HG03565 (cell line): ENCODE results near the gene OSM.

Experiments
- ATAC-seq: cut with Tn5 transposase; IDR thresholded peaks from one replicate; pipeline ENCODE4 v1.9.1; 2021; ENCODE audit warnings: mild to moderate bottlenecking, moderate library complexity; ENCODE audit not compliant: unreplicated experiment

The OSM gene

DNA sequence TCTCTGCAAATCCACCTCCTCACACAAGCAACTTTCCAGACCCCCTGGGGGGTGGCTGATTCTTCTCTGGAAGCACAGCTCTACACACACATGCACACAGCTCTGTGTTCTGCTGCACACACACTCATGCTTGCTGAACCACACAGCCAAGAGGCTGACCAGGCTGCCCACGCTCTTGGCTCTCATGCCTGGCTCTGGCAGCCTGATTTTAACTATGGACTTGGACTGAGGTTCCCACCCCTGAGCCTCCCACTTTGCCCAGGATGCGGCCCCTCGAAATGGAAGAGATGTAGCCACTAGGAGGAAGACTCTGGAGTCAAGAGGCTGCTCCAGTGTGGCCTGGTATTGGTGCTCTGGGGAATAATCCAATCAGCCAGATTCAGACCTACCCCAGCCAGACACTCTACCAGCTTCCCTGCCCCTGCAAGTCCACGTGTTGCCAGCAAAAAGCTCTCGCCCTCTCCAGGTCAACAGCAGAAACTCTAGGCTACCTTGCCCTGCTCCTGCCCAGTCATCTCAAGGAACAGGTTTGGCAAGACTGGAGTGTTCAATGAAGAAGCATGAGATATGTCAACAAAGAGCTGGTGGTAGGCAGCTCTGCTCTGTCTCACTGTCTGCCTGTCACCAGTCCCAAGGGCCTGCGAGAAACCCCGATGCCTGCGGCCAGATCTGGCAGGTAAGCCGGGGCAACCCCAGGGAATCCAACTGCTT is 31.5 kb upstream of the OSM start:
- ATAC-seq = no peak

DNA sequence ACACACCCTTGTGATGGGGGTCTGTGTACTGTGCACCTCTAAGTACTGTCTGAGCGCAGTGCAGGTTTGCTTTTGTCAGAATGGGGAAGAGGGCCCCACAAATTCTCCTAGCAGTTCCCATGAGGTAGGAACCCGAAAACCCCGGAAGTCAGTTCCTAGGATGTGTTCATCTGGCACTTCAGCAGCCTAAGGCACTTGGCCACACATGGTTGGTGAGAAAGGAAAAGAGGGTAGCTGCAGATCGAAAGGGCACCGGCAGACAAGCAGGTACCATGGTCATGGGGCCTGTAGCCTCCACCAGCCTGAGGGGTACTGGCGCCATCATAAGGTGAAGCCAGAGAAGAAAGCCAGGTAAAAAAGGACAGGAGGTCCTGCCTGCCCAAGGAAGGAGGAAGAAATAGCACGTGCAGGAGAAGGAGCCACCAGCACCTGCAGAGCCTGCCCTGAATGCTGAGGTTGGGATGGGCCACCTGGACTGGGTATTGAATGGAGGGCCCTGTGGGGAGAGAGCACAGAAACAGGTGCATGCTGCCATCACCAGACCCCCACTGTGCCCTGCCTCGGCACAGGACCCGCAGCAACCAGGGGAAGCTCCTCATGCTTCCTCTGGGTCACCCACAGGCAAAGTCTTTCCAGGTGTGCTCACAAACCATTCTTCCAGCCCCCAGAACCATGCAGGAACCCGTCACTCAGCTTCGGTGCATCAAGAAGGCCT is 30.8 kb upstream of the OSM start:
- ATAC-seq = no peak

DNA sequence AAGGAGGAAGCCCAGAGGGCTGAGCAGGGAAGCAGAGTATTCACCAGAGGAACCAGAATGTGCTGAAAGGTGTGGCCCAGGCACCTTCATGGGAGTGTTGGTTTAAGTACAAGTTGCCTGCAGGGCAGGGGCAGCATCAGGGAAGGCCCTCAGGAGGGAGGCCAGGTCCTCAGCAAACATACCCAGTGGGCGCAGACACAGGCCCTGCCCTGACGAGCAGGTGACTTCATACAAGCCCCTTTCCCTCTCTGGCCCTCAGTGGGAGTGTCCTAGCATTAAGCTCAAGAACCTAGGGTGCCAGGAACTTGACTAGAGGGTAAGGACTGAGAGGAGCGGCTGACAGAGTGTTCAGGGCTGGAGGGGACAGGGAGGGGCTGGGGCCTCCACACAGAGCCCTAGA is 30.2 kb upstream of the OSM start:
- ATAC-seq = no peak

DNA sequence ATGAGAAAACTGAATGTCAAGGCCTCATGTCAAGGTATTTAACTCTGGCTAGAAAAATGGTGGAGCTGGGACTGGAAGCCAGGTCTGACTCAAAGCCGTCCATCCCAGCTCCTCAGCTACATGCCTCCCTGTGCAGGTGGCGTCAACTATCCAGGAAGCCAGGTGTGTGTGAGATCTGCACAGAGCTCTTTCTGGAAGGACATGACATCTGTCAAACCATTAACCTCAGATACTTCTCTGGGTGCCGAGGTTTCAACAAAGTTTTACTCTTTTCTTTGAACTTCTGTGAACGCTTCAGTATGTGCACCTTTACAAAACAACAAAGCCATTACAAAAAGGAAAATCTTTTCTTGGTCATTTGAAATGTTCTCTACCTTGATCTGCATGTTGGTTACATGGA is 29.7 kb upstream of the OSM start:
- no peak for ATAC-seq

DNA sequence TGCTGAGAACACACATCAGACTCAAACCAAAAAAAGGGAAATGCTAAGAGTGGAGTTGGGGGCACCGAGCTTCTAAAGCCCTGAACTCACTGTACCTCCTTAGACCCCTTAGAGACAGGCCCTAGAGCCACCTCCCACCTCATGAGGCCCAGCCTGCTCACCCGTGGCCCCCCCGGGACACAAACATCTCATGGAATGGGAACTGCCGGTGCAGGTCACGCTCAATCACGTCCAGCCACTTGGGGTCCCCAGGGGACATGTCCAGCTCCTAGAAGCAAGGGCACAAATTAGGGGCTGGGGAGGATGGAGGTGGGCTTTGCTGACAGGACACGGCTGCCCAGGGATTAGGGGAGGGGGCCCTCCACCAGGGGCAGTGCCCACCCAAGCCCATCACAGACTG is 28.9 kb upstream of the OSM start:
- no peak for ATAC-seq

DNA sequence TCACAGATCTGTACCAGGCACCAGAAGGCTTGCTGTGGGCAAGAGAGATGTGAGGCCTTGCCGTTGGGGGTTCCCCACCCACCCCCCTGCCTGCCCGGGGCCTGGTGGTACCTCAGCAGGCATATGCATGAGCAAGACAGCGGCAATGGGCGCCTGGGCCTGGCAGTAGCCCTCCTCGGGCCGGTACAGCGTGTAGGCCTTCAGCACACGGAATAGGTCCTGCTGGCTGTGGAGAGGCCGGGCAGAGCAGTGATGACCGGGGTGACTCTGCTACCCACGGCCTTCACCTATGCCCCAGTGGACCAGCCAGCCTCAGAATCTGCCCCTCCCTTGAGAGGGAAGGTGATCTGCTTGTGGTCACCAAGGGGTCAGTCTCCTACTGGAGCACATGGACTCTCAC is 28.2 kb upstream of the OSM start:
- no peak for ATAC-seq

DNA sequence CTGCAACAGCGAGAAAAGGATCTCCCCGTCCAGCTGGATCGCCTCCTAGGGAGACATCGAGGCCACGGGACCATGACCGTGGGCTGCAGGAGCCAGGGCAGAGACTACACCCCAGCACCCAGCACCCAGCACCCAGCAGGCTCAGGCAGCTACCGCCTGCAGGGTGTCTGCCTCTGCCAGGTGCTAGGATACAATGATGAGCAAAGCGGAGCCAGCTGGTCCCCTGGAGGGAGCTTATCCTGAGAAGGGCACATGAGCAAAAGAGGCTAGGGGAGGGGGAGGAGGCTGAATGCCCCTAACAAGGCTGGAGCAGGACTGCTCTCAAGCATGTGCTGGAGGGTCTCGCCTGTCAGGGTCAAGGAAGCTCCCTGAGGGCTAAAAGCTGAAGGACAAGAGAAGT is 27.4 kb upstream of the OSM start:
- no peak for ATAC-seq

DNA sequence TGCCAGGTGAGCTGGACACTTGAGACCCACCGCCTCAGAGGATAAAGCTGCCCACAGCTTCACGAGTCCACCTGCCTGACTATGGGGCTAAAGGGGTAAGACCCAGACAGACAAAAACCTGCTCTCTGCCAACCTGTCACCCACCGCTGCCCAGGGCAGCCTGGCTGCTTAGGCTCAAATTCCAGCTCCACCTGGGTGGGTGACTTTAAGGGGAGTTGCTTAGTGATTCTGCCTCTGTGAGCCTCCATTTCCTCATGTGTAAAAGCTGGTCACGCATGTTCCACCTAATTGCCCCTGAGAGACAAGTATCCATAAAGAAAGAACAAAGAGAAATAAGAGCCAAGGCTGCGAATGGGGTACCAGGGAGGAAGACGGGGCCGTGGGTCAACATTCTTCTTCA is 26.4 kb upstream of the OSM start:
- no peak for ATAC-seq

DNA sequence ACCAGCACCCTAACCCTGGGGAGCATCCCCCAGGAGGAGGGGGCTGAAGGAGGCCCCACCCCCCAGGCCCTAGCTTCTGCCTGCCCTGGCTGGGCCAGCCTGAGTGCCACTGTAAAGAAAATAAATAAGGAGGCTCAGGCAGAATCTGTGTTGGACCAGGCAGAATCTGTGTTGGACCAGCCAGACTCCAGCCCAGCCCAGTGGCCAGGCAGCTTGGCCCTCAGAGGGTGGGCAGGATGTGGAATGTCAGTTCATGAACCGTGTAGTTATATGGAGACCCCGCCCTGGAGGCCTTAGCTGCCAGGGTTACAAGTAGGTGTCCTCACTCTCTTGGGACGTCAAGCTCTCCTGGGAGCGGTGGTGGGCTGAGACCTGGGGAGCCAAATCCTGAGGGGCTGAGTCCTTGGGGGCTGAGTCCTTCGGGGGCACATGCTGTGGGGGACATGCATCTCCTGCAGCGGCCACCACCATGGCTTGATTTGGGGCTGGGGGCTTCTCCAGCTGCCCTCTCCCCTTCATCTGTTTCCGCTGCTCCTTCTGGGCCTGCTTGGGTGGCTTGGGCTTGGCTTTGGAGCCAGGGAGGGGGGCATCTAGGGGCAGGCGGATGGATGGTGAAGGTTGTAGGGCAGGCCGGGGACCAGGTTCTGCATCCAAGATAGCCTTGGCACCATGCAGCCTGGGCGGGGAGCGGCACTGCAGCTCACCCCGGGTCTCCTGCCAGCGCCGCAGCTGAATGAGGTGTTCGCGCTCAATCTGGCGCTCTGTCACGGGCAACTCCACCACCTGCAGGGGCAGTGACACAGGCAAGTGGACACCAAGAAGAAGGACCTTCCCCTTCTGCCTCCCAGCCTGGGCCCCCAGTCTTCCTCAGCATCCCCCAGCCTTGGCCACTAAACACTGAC is 25.7 kb upstream of the OSM start:
- ATAC-seq = no peak

DNA sequence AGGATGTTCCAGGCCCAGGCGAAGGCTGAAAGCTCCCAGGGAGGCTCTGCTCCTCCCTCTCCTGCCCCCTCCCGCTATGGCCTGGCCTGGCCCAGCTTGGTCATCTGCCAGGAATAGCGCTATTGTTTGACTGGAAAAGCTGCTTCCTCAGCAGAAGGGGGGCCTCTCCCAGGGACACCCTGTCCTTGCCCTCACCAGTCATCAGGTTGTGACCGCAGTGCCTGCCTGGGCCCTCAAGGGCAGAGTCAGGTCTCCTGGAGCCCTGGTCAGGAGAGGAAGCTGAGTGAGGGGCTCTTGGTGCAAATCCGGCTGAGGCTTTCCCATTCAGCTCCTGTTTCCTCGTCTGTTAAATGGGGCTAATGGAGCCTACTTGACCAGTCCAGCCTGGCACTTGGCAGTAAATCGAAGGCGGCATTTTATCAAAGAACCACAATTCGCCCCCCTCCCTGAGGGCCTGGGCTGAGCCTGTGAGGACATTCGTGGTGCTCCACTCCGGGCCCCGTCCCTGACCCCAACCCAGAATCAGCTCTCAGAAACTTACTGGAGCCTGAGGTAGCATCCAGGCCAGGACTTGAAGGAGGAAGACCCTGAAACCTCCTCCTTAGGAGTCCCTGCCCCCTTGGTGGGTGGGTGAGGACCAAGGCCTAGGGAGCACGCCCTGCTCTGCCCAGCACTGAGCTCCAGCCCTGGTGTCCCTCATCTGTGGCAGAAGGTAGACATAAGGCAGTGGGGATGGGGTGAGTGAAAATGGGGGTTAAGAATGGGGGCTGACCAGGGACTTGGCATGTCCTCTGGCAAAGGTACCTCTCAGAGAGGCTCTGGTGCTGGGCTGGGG is 24.6 kb upstream of the OSM start:
- no peak for ATAC-seq

DNA sequence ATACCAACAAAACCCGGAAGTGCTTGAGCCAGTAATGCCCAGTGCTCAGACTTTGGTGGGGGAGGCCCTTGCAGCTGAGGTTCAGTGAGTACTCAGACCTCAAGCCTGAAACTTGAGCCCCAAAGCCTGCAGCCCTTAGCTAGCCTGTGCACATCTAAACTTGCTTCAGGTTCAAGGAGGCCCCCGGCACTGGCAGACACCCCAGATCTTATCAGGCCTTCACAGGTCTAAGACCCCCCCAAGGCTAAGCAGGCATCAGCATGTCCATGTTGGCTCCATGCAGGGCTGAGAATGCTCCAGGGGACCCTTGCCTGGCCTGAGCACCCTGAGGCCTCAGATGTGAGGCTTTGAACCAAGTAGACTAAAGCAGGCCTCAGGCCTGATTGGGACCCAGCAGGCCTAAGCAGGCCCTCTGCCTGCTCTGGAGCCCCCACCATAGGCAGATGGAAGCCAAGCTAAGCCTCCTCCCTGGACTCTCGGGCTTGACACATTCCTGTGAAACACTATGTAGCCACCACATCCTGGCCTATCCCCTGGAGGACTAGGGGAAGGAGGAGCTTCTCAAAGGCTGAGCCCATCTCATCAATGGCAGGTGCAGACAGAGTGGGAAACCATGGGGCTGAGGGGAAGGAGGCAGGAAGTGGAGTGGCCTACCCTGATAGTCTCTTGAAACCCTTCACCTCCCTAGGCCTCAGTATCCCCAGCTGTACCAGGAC is 23.8 kb upstream of the OSM start:
- no peak for ATAC-seq

DNA sequence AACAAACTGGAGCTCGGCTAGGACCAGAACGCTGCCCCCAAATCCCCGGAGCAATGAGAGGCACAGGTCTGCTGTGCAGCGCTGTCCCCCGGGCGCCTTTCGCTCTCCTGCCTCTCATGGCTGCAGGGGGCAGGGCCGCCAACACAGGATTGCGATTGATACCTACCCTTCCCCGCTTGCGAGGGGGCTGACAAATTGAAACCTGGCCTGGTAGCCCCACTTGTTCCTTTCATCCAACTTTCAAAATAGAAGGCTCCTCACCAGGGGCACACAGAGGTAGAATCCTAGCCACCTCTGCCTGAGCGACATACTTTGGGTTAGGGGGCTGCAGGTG is 23.3 kb upstream of the OSM start:
- ATAC-seq = no peak

DNA sequence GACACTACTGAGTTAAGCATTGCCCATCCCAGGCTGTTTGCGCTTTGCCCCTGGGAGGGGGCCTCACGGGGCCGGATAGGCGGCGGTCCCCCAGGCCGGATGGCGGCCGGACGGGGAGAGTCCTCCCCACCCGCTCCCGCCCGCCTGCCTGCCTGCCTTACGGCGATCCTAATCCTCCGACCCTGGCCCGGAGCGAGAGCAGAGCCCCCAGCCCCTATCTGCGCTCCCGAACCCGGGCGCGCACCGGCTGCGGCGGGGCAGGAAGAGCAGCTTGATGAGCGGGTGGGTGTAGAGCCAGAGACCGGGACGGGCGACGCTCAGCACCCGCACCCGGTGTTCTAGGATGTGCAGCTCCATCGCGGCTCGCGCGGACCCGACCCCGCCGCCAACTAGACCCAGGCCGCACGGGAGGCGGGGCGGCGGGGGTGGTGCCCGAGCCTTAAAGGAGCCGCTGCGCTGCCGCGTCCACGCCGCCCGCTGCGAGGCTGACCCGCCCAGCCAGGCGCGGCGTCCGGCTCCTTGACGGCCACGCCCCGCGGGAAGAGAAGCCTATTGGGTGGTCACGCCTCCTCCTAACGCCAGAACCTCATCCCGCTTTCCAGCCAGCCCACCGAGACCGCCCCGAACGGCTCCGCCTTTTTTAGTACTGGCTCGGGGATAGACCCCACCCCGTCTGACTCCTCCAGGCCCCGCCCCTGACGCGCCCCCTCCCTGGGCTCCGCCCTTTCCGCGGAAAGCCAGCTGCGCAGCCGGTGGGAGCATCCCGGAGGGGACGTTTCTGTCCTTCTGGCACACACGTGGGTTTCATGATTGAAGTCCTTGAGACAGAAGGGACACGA is 22.7 kb upstream of the OSM start, which contains the start of gene CASTOR1:
CASTOR1 (minus strand) TSS at position 365 of the 839 bp plus-strand sequence; CDS start at position 357, 8 bp downstream.
- peak; percentile 40 for ATAC-seq

DNA sequence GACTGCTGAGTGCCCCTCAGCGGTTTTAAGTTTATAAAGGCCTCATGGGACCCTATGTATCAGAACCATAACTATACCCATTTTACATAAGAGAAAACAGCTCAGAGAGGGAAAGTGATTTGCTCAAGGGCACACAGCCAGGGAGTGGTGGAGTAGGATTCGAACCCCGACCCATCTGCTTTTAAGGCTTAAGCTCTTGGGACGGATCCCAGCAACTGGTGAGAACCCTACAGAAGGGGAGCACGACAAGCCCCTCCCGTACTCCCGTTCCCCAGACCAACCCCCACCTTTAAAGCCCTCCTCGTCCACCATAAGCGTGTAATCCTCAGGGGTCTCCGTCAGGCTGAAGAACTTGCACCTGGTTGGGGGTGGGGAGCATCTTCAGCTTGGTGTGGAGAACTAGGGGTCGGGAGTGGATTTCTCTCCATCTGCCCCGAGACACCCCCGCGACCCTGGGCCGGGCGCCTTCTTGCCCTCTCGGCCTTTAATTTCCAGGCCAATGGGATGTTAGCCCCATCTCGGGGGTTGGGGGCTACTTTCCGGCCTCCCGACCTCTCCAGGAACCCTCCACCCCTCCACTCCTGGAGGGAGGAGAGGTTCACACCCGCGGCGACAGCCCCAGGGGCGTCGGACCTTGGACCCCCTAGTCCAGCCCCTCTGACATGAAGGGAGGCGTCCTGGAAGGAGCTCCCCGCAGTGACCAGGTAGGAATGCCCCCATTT is 21.9 kb upstream of the OSM start:
- no peak for ATAC-seq

DNA sequence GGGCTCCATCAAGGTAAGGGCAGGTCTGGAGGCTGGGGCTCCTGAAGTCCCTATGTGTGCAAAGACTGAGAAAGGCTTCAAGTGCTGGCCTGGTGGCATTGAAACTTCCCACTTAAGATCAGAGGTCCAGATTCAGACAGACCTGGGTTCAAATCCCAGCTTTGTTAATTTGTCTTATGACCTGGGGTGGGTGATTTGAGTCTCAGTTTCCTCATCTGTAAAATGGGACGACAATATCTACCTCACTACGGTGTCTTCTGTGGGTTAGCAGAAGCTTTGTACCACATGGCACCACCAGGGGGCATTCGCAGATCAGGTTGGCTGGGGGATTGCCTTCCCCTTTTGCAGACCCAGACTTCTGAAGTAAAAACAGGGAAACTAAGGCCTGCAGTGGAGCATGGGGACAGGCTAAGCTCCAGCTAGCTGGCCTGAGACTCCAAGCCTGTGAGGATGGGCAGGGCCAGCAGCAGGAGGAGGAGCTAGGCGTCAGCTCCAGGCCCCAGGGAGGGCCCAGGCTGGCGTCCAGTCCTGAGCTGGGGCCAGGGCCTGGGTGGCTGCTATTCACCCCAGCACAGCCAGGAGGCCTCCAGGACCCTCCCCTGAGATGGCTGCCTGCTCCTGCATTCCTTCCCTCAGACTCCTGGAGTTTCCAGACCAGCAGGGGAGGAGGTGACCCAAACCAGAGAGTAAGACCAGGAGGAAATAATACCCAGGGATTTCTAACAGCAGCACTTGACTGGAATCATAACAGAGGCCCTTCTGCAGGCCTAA is 21.2 kb upstream of the OSM start:
- no peak for ATAC-seq

DNA sequence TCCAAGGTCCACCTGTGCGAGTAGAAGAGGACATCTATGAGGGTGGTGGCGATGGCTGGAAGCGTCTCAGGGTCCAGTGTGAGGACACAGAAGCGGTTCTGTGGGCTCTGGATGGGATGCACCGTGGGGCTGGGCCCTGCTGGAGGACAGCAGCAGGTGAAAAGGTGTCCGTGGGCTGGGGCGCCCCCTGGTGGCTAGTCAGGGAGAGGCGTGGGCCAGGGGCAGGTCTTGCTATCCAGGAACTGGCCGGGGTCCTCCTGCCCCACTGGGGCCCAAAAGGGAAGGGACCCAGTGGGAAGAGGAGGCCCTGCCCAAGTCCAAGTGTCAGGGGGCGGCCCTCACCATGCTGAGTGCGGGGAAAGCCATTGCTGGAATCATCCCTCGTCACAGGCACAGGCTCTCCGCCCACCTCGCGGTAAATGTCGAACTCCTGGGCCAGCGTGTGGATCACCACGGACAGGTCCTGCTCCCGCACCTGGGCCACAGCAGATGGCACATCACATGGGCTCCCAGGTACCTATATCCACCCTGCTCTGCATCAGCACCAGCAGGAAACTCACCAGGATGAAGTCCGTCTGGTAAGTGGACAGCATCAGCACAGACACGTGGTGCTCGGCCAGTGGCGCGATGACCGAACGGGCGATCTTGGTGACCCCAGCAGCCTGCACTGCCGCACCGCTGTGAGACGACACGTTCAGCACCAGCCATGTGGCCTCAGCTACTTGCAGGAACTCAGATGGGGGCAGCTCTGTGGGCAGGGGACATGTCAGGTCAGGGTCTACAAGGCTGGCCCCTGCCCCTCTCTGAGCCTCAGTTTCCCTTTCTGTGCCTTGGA is 20.4 kb upstream of the OSM start:
- no peak for ATAC-seq

DNA sequence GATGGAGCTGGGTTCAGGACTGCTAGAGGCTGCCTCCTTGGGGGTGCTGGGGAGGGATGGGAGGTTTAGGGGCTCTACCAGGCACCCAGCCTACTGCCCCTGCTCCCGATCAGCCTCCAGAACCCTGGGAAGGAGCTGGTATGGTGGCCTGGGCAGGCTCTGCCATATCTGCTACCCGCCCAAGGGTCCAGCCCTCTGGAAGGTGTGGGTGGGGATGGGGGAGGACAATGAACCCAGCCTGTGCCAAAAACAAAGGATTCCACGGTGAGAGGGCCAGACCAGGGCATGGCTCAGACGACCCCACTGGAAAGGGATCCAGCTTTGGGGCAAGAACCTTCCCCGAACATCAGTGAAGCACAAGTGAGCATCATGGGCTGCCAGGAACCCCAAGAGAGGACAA is 19.7 kb upstream of the OSM start:
- ATAC-seq = no peak
